Skin of body (tissue), 3 donors: ENCODE measurements around the gene SPRR5. TPM values are rescaled to one million over a fixed set of nuclear protein-coding genes. Genes with fewer than 3 reads are reported as not detected.

Source experiments
- DNase-seq: peaks from one replicate; lab custom pipeline; 2025; lab: John Stamatoyannopoulos, UW
- small RNA-seq: library from RNA; depleted of rRNA; stranded (forward); fragments of <200 nt; gene quantifications from one replicate; pipeline ENCODE3, GENCODE V24; 2014; ENCODE audit warnings: low replicate concordance
- total RNA-seq: library from RNA; depleted of rRNA; stranded (reverse); fragments of >200 nt; gene quantifications from one replicate; pipeline ENCODE4 v1.2.3, GENCODE V29; 2014

The SPRR5 gene
- total RNA-seq, 1 donor from 2014 or later = 1.8 TPM

DNA sequence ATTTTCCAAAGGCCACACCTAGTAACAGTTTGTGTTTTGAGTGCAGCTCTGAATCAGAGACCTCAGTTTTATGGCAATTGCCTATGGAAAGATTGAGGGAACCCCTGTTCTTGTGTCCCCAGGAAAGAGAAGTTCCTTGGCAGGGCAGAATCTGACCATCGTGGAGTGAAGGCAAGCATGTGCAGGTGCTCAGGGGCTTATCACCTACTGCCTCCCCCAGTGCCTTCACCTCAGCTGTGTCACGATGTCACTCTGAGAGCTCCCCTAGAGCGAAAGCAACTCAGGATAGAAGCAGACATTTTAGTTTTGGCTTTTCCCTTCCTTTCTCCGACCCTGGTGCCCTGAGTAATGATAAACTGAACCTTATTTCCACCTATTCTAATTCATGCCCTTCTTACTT, 35.1 kb downstream of the SPRR5 start:
- no peak for DNase-seq

DNA sequence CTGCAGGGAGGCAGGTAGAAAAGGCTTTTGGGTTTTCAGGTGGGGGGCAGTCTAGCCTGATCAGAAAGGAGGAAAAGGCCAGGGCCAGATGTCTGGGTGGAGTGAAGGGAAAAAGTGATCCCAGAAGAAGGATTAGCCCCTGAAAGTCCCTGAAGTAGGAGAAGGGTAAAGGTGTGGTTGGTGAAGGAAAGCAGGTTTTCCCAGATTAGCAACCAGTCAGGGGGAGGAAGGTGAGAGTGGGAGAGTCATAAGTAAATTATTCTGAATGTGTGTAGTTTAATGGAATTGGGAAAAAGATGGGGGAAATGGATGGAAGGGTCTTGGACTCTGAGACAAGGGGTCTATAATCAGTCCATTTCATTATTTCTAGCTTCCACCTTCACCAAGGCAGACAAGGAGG, 36.2 kb downstream of the SPRR5 start:
- DNase-seq = no peak

DNA sequence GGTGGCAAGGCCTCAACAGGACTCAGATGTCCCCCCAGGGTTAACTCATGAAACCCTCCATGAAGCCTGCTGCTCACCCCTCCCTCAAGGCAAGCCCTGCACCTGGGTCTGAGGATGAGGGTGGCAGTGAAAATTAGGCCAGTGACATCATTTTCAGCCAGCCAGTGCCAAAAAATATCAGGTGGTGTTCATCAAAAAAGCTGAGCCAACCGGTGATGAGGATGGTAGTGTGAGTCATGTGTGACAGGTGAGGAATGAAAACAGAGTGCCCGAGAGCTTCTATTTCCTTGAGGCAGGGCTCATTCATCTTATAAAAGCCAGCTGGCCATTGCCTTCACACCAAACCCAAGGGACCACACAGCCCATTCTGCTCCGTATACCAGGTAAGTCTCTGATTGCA, 36.7 kb downstream of the SPRR5 start, which contains the start of gene SPRR1A:
SPRR1A (plus strand) TSS at position 339 of the 400 bp plus-strand sequence. CDS start 1,150 bp downstream, outside the sequence.
- DNase-seq = no peak

DNA sequence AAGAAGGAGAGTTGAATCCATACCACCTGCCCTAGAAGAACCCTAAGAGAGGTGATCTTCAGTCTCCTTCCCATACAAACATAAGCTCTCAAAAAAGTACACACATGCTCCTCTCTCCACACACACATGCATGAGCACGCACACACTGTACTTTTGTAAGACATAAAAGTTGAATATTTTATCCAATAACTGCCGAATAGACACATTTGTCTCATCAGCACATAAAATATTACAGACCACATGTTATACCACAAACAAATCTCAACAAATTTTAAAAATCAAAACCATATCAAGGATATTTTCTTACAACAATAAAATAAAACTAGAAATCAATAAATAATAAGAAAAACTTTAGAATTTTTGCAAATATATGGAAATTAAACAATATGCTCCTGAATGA, 39.6 kb downstream of the SPRR5 start:
- no peak for DNase-seq

DNA sequence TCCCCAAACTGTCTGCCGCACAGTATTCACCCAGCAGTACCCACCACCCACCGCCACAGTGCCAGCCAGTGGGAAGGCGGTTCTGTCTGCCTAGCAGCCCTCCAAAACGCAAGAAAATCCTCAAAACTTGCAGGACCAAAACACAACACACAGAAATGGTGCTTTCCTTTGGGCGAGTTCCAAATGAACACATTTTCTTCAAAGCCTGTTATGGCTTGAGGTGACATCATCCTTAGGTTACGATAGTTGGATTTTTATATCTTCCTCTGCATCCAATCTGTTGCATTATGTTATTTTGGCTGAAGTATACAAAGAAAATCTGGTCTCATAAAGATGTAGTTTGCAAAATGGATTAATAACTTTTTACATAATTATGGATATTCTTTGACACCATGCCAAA, 46.2 kb downstream of the SPRR5 start:
- DNase-seq = no peak

DNA sequence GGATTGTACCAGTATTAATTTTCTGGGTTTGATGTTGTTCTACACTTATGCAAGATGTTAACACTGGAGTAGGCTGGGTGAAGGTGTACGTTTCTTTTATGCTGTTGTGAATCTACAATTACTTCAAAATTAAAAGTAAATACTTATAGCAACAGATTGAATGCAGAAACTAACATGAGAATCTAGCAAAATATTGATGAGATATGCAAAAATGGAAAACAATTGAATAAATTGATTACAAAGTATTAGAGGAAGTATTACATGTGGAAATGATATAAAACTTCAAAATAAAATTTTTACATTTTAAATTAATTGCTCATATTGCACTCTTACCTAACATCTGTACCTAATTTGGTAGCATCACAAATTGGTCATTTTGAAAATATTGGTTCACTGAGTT, 48.8 kb downstream of the SPRR5 start:
- DNase-seq = no peak

DNA sequence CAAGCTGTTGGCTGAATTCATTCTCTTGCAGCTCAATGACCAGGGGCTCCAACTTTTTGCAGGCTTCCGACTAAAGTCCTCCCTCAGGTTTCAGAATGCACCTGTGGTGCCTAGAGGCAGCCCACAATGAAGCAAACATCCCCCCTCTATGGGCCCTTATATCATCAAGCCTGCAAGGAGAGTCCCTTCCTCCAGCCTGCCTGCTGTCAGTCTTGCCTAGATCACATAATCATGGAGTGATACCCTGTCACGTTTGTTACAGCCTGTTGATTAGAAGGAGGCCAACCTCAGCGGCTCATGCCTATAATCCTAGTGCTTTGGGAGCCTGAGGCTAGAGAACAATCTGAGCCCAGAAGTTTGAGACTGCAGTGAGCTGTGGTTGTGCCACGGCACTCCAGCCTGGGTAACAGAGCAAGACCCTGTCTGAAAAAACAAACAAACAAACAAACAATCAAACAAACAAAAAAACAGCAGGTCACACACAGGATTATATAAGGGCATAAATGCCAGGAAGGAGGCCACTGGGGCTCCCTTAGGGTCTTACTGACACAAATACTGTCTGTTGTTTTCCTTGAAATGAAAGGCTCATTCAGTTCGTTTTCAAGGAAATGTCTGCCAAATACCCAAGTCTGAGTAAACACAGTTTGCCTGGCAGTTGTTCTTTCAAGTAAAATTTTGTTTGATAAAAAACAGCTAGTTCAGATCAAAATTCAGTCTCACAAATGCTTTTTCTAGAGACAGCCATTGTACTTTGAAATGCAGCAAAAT, 49.8 kb downstream of the SPRR5 start:
- DNase-seq = no peak

DNA sequence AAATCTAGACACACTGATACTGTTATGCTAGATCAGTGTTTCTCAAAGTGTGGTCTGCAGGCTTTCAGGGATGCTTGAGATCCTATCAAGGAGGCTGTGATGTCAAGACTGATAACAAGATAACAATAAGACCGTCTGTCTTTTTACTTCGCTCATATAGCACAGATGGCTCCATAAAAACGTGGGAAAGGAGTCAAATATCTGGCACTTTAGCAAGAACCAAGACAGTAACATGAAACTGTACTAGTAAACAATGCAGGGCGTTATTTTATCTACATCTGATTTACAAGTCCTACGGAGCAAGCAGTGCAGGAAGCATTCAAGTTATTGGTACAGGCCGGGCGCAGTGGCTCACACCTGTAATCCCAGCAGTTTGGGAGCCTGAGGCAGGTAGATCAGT, 50.9 kb downstream of the SPRR5 start:
- DNase-seq = no peak

DNA sequence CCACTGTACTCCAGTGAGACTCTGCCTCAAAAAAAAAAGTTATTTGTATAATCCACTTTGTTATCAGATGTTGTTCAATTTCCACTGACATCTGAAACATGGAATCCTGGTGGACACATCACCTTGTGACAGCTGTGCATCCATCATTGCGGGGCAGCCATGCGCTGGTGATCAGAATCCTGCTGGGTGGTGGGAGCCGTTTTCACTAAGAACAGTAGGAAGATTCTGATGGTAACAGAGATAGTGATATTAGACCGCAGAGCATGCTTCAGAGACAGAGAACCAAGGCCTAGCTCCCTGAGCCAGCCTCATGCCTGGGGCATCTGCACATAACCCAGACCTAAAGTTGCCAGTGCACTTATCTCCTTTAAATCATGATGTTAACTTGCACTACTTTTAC, 51.5 kb downstream of the SPRR5 start:
- no peak for DNase-seq

Small RNAs within 50 kb of the gene (small RNA-seq; reads per million reads assigned to genes)
- not detected for gene SPRR1A

Other genes starting within 250 kb of the SPRR5 start
- gene LCE2A, start 248.9 kb upstream of the SPRR5 start, total RNA-seq = 1.2 TPM
- not detected for gene LCE4A, start 239.0 kb upstream of the SPRR5 start, total RNA-seq
- 0.89 TPM for gene KPRP, start 189.2 kb upstream of the SPRR5 start, total RNA-seq
- not detected for gene LCE1F, start 172.1 kb upstream of the SPRR5 start, total RNA-seq
- gene LCE1E, start 160.9 kb upstream of the SPRR5 start, total RNA-seq = 0.59 TPM
- 1.4 TPM for gene LCE1D, start 150.5 kb upstream of the SPRR5 start, total RNA-seq
- 9.3 TPM for gene LCE1C, start 140.6 kb upstream of the SPRR5 start, total RNA-seq
- gene LCE1B, start 135.2 kb upstream of the SPRR5 start, total RNA-seq = 1.9 TPM
- 1.7 TPM for gene LCE1A, start 119.7 kb upstream of the SPRR5 start, total RNA-seq
- gene LCE6A, start 104.3 kb upstream of the SPRR5 start, total RNA-seq = 4.4 TPM
- gene LCE7A, start 87.2 kb upstream of the SPRR5 start, total RNA-seq = not detected
- not detected for gene SMCP, start 68.9 kb upstream of the SPRR5 start, total RNA-seq
- gene IVL, start 38.7 kb upstream of the SPRR5 start, total RNA-seq = 71.5 TPM
- gene SPRR4, start 23.4 kb downstream of the SPRR5 start, total RNA-seq = 17.7 TPM
- gene SPRR1A, start 36.9 kb downstream of the SPRR5 start, total RNA-seq = 6.1 TPM
- gene SPRR3, start 54.5 kb downstream of the SPRR5 start, total RNA-seq = 0.69 TPM
- gene SPRR1B, start 84.0 kb downstream of the SPRR5 start, total RNA-seq = 22.3 TPM
- gene SPRR2D, start 93.9 kb downstream of the SPRR5 start, total RNA-seq = 11.3 TPM
- gene SPRR2A, start 110.3 kb downstream of the SPRR5 start, total RNA-seq = 1.6 TPM
- gene SPRR2B, start 124.4 kb downstream of the SPRR5 start, total RNA-seq = not detected
- 16.7 TPM for gene SPRR2E, start 147.3 kb downstream of the SPRR5 start, total RNA-seq
- not detected for gene SPRR2F, start 166.3 kb downstream of the SPRR5 start, total RNA-seq
- 13.6 TPM for gene SPRR2G, start 203.7 kb downstream of the SPRR5 start, total RNA-seq